Astrocyte (in vitro differentiated cells and primary cell): ENCODE results near the gene COL23A1. TPM values are rescaled to one million over a fixed set of nuclear protein-coding genes. Genes with fewer than 3 reads are reported as not detected.

Source experiments
- DNase-seq: peaks from one replicate; pipeline ENCODE4 v3.0.0-alpha.2; 2010; ENCODE audit warnings: low read depth
- FAIRE-seq: peaks from 2 replicates; lab custom pipeline; 2011; peaks lifted over from hg19 to GRCh38; lab: Jason Lieb, UNC
- H2AFZ ChIP-seq: 2 replicates; pipeline ENCODE4 v1.6.0; 2012; ENCODE audit warnings: low read depth, low read length, inconsistent platforms
- H3K27ac ChIP-seq: 2 replicates; pipeline ENCODE4 v1.5.1; 2011; ENCODE audit warnings: low read depth, low read length, inconsistent platforms
- H3K27me3 ChIP-seq: 2 replicates; pipeline ENCODE4 v1.6.0; 2011; ENCODE audit warnings: low read length, inconsistent platforms; ENCODE audit not compliant: insufficient read depth
- H3K36me3 ChIP-seq: 2 replicates; pipeline ENCODE4 v1.5.1; 2011; ENCODE audit warnings: low read length, inconsistent platforms; ENCODE audit not compliant: insufficient read depth
- H3K4me1 ChIP-seq: 2 replicates; pipeline ENCODE4 v1.5.1; 2011; ENCODE audit warnings: low read length, inconsistent platforms; ENCODE audit not compliant: insufficient read depth
- H3K4me2 ChIP-seq: 2 replicates; pipeline ENCODE4 v1.6.0; 2012; ENCODE audit warnings: low read length, inconsistent platforms
- H3K4me3 ChIP-seq: 2 replicates; pipeline ENCODE4 v1.5.1; 2011; ENCODE audit warnings: low read depth, mild to moderate bottlenecking, low read length, inconsistent platforms; ENCODE audit not compliant: insufficient read depth
- H3K79me2 ChIP-seq: 2 replicates; pipeline ENCODE4 v1.6.0; 2012; ENCODE audit warnings: mild to moderate bottlenecking, low read length, inconsistent platforms; ENCODE audit not compliant: insufficient read depth
- H3K9ac ChIP-seq: 2 replicates; pipeline ENCODE4 v1.6.0; 2012; ENCODE audit warnings: mild to moderate bottlenecking, low read length, inconsistent platforms
- H3K9me3 ChIP-seq: 2 replicates; pipeline ENCODE4 v1.5.1; 2012; ENCODE audit warnings: low read depth, mild to moderate bottlenecking, low read length, inconsistent platforms; ENCODE audit not compliant: insufficient read depth
- H4K20me1 ChIP-seq: 2 replicates; pipeline ENCODE4 v1.6.0; 2012; ENCODE audit warnings: low read length, inconsistent platforms; ENCODE audit not compliant: insufficient read depth
- H3K27ac Mint-ChIP-seq: one replicate; pipeline ENCODE4 v1.8.0; 2021; ENCODE audit warnings: mild to moderate bottlenecking, mixed read lengths; ENCODE audit not compliant: unreplicated experiment
- H3K27me3 Mint-ChIP-seq: one replicate; pipeline ENCODE4 v1.8.0; 2021; ENCODE audit warnings: low read depth, mixed read lengths; ENCODE audit not compliant: unreplicated experiment
- H3K36me3 Mint-ChIP-seq: one replicate; pipeline ENCODE4 v1.8.0; 2021; ENCODE audit warnings: low read depth, mixed read lengths; ENCODE audit not compliant: unreplicated experiment
- H3K4me1 Mint-ChIP-seq: one replicate; pipeline ENCODE4 v1.8.0; 2021; ENCODE audit warnings: low read depth, mixed read lengths; ENCODE audit not compliant: unreplicated experiment
- H3K4me3 Mint-ChIP-seq: one replicate; pipeline ENCODE4 v1.8.0; 2021; ENCODE audit warnings: mild to moderate bottlenecking, moderate library complexity, mixed read lengths; ENCODE audit not compliant: unreplicated experiment
- H3K9me3 Mint-ChIP-seq: one replicate; pipeline ENCODE4 v1.8.0; 2021; ENCODE audit warnings: mild to moderate bottlenecking, mixed read lengths; ENCODE audit not compliant: unreplicated experiment
- CTCF ChIP-seq: IDR thresholded peaks from 2 replicates; pipeline ENCODE4 v1.5.1; 2011; ENCODE audit warnings: low read depth, mild to moderate bottlenecking, inconsistent platforms, low read length, moderate library complexity; ENCODE audit not compliant: insufficient read depth
- EZH2 ChIP-seq: IDR thresholded peaks from 2 replicates; pipeline ENCODE4 v1.6.1; 2012; ENCODE audit warnings: mild to moderate bottlenecking, low read length, inconsistent platforms; ENCODE audit not compliant: insufficient read depth
- total RNA-seq: library from RNA; stranded (reverse); gene quantifications from 2 replicates; pipeline ENCODE4 v1.2.1, GENCODE V29; 2021

Gene COL23A1
- total RNA-seq, 1 donor from 2014 or later: 0.16 TPM

DNA sequence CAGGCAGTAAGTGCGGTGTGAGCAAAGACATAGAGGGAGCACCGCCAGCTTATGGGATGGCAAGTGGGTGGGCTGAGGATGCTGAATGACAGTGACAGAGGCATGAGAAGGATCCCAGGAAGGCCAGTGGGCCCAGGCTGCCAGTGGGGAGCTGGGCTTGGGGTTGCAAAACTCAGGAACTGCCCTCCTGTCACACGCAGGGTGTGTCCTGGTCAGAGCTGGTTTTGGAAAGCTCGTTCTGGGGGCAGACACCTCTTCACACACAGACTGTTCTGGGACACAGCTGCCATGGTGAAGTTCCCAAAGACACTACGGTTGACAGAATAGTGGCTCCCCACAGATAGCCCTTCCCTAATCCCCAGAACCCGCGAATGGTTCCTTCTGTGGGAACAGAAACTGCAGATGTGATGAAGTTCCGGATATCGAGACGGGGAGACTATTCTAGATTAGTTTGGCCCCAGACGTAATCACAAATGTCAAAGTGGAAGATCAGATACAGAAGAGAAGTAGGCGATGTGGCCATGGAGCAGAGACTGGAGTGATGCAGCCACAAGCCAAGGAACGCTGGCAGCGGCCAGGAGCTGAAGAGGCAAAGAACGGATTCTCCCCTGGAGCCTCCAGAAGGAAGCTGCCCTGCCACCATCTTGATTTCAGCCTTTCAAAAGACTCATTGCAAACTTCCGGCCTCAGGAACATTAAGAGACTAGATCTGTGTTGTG lies 159.0 kb downstream of the COL23A1 start:
- TF ChIP-seq EZH2 (no peak), CTCF (no peak)
- Histone ChIP-seq H3K79me2 (no peaks in the 10 kb centered on the region), H3K9me3 (no peaks in the 10 kb centered on the region), H3K36me3 (no peaks in the 10 kb centered on the region), H4K20me1 (no peaks in the 10 kb centered on the region), H2AFZ (no peak overlapping the region), H3K27ac (no peak overlapping the region), H3K9ac (no peak overlapping the region), H3K4me1 (no peaks in the 10 kb centered on the region), H3K4me3 (no peak overlapping the region), H3K4me2 (no peak overlapping the region), H3K27me3 (no peaks in the 10 kb centered on the region)
- Mint-ChIP-seq H3K4me3 (no peak overlapping the region), H3K36me3 (no peaks in the 10 kb centered on the region), H3K9me3 (peaks cover 6% of the 10 kb centered on the region), H3K27me3 (peaks cover 34% of the 10 kb centered on the region), H3K27ac (no peak overlapping the region), H3K4me1 (peaks cover 4% of the 10 kb centered on the region)
- DNase-seq (no peak), FAIRE-seq (no peak)

GRCh38 chr5:178430186-178431062 lies 159.8 kb downstream of the COL23A1 start:
- H3K4me3 ChIP-seq: no peak overlapping the region
- no peaks in the 10 kb centered on the region for H3K4me1 ChIP-seq
- peaks cover 4% of the 10 kb centered on the region for H3K4me1 Mint-ChIP-seq
- H3K36me3 ChIP-seq: no peaks in the 10 kb centered on the region
- no peak overlapping the region for H3K4me3 Mint-ChIP-seq
- H3K9me3 ChIP-seq: no peaks in the 10 kb centered on the region
- H4K20me1 ChIP-seq: no peaks in the 10 kb centered on the region
- no peak overlapping the region for H3K27ac ChIP-seq
- no peaks in the 10 kb centered on the region for H3K79me2 ChIP-seq
- no peaks in the 10 kb centered on the region for H3K36me3 Mint-ChIP-seq
- no peak overlapping the region for H3K4me2 ChIP-seq
- peaks cover 31% of the 10 kb centered on the region for H3K27me3 Mint-ChIP-seq
- peaks cover 6% of the 10 kb centered on the region for H3K9me3 Mint-ChIP-seq
- no peak for TF ChIP-seq EZH2
- TF ChIP-seq CTCF: no peak
- DNase-seq (no peak), FAIRE-seq (no peak)
- no peaks in the 10 kb centered on the region for H3K27me3 ChIP-seq
- H3K9ac ChIP-seq: no peak overlapping the region
- H2AFZ ChIP-seq: no peak overlapping the region
- H3K27ac Mint-ChIP-seq: no peak overlapping the region
